Right kidney (tissue), 9 donors: ENCODE results near the gene ABAT.
A peak's percentile ranks its signal among the peaks of the same experiment; 100 is the strongest.

ENCODE experiments used
- DNase-seq: peaks from one replicate; pipeline ENCODE4 v3.0.0-alpha.2; 2016
- long read RNA-seq, 8 donors: transcript quantifications; one replicate each; lab custom pipeline, GENCODE V29; 2026

Gene ABAT
- long read RNA-seq, donor 1, full-length matches to known transcripts = 13 of 13 reads
- long read RNA-seq, donor 1, partial matches to known transcripts = 0 of 13 reads
- long read RNA-seq, donor 1, other reads (novel, unspliced or antisense) = 0 of 13 reads
- long read RNA-seq, donor 2, full-length matches to known transcripts = 14 of 14 reads
- long read RNA-seq, donor 2, partial matches to known transcripts = 0 of 14 reads
- long read RNA-seq, donor 2, other reads (novel, unspliced or antisense) = 0 of 14 reads
- long read RNA-seq, donor 3, full-length matches to known transcripts = 3 of 3 reads
- long read RNA-seq, donor 3, partial matches to known transcripts = 0 of 3 reads
- long read RNA-seq, donor 3, other reads (novel, unspliced or antisense) = 0 of 3 reads
- long read RNA-seq, donor 4, full-length matches to known transcripts = 9 of 9 reads
- long read RNA-seq, donor 4, partial matches to known transcripts = 0 of 9 reads
- long read RNA-seq, donor 4, other reads (novel, unspliced or antisense) = 0 of 9 reads
- long read RNA-seq, donor 5, full-length matches to known transcripts = 8 of 8 reads
- long read RNA-seq, donor 5, partial matches to known transcripts = 0 of 8 reads
- long read RNA-seq, donor 5, other reads (novel, unspliced or antisense) = 0 of 8 reads
- long read RNA-seq, donor 6, full-length matches to known transcripts = 14 of 19 reads
- long read RNA-seq, donor 6, partial matches to known transcripts = 5 of 19 reads
- long read RNA-seq, donor 6, other reads (novel, unspliced or antisense) = 0 of 19 reads
- long read RNA-seq, donor 7 = 0 reads
- long read RNA-seq, donor 8, full-length matches to known transcripts = 20 of 20 reads
- long read RNA-seq, donor 8, partial matches to known transcripts = 0 of 20 reads
- long read RNA-seq, donor 8, other reads (novel, unspliced or antisense) = 0 of 20 reads

GRCh38 chr16:8674413-8675022, at the start of gene ABAT:
Gene ABAT (plus strand): TSS chr16:8674617. CDS start chr16:8735740, 61,123 bp downstream.
- DNase-seq = peak; percentile 80

GRCh38 chr16:8625491-8626087, 48.8 kb upstream of the ABAT start:
- no peak for DNase-seq

GRCh38 chr16:8626946-8627345, 47.5 kb upstream of the ABAT start:
- no peak for DNase-seq

- no peak for DNase-seq
These were observed 47.0 kb upstream of the ABAT start for GRCh38 chr16:8627456-8627855.

- no peak for DNase-seq
These were observed 45.3 kb upstream of the ABAT start for GRCh38 chr16:8628981-8629725.

- no peak for DNase-seq
These were observed 44.0 kb upstream of the ABAT start for GRCh38 chr16:8630255-8630953.

- no peak for DNase-seq
These were observed 43.0 kb upstream of the ABAT start for GRCh38 chr16:8631373-8631772.

- no peak for DNase-seq
These were observed 42.5 kb upstream of the ABAT start for GRCh38 chr16:8631818-8632465.

GRCh38 chr16:8632675-8633182, 41.7 kb upstream of the ABAT start:
- no peak for DNase-seq

- DNase-seq = no peak
These were observed 39.3 kb upstream of the ABAT start for GRCh38 chr16:8634991-8635736.

GRCh38 chr16:8639694-8640093, 34.7 kb upstream of the ABAT start:
- DNase-seq = no peak

GRCh38 chr16:8641671-8642070, 32.7 kb upstream of the ABAT start:
- no peak for DNase-seq

GRCh38 chr16:8642146-8642545, 32.3 kb upstream of the ABAT start:
- DNase-seq = no peak

- no peak for DNase-seq
These were observed 29.9 kb upstream of the ABAT start for GRCh38 chr16:8644211-8645140.

- DNase-seq = no peak
These were observed 29.3 kb upstream of the ABAT start for GRCh38 chr16:8645141-8645521.

GRCh38 chr16:8645831-8646230, 28.6 kb upstream of the ABAT start:
- no peak for DNase-seq

GRCh38 chr16:8646326-8647053, 27.9 kb upstream of the ABAT start:
- no peak for DNase-seq
